ENCODE results near the gene ZMYND8.
A peak's percentile ranks its signal among the peaks of the same experiment; 100 is the strongest.
"Not testable (repeated sequence)": the region's sequence is repeated elsewhere in the genome, so short reads cannot be mapped to it uniquely, and the experiment has no call there.

ZMYND8 gene

GRCh38 chr20:47282864-47283263 lies 73.6 kb downstream of the ZMYND8 start:
- no peak for DNase-seq

GRCh38 chr20:47281376-47281775 lies 75.1 kb downstream of the ZMYND8 start:
- no peak for DNase-seq

- DNase-seq, result no peak
These were observed 75.8 kb downstream of the ZMYND8 start for GRCh38 chr20:47280668-47281067.

- no peak for DNase-seq
These were observed 76.3 kb downstream of the ZMYND8 start for GRCh38 chr20:47280228-47280627.

- no peak for DNase-seq
These were observed 77.6 kb downstream of the ZMYND8 start for GRCh38 chr20:47278907-47279348.

- not testable (repeated sequence) for DNase-seq
These were observed 79.0 kb downstream of the ZMYND8 start for GRCh38 chr20:47277535-47277872.

GRCh38 chr20:47276851-47277534 lies 79.5 kb downstream of the ZMYND8 start:
- DNase-seq, result no peak

GRCh38 chr20:47276251-47276650 lies 80.2 kb downstream of the ZMYND8 start:
- DNase-seq, result no peak

- DNase-seq, result no peak
These were observed 81.0 kb downstream of the ZMYND8 start for GRCh38 chr20:47275548-47275947.

GRCh38 chr20:47274401-47275108 lies 81.9 kb downstream of the ZMYND8 start:
- peak; percentile 89 for DNase-seq

GRCh38 chr20:47273591-47274235 lies 82.8 kb downstream of the ZMYND8 start:
- peak; percentile 27 for DNase-seq

GRCh38 chr20:47272893-47273590 lies 83.5 kb downstream of the ZMYND8 start:
- peak; percentile 81 for DNase-seq

- DNase-seq, result no peak
These were observed 85.4 kb downstream of the ZMYND8 start for GRCh38 chr20:47271046-47271615.

GRCh38 chr20:47269309-47270165 lies 87.0 kb downstream of the ZMYND8 start:
- no peak for DNase-seq

GRCh38 chr20:47267621-47268020 lies 88.9 kb downstream of the ZMYND8 start:
- no peak for DNase-seq

- DNase-seq, result no peak
These were observed 89.5 kb downstream of the ZMYND8 start for GRCh38 chr20:47266847-47267515.

- no peak for DNase-seq
These were observed 90.5 kb downstream of the ZMYND8 start for GRCh38 chr20:47265984-47266383.

- DNase-seq, result no peak
These were observed 91.3 kb downstream of the ZMYND8 start for GRCh38 chr20:47265214-47265613.

GRCh38 chr20:47264137-47264769 lies 92.2 kb downstream of the ZMYND8 start:
- DNase-seq, result not testable (repeated sequence)

- DNase-seq, result no peak
These were observed 92.9 kb downstream of the ZMYND8 start for GRCh38 chr20:47263465-47264084.

- DNase-seq, result no peak
These were observed 93.4 kb downstream of the ZMYND8 start for GRCh38 chr20:47263080-47263464.

All from activated CD4-positive, alpha-beta T cell treated with anti-CD3 and anti-CD28 coated beads, Interleukin-10, Interleukin-2, amounts not matched to agents 100 ng/mL and 50 ng/mL, durations not matched to agents 16 hours and 8 hours (primary cell).